ENCODE results near the gene PGD. TPM values are rescaled to one million over a fixed set of nuclear protein-coding genes. Genes with fewer than 3 reads are reported as not detected.

Gene PGD
- polyA plus RNA-seq, 1 experiment = 155 TPM

GRCh38 chr1:10379101-10379620, 19.7 kb upstream of the PGD start:
- H3K27ac ChIP-seq (ENCODE audit: low read depth, low read length) = peak overlapping the region; percentile 93
- ChIA-PET CTCF (interaction anchor here (2.2 to 5.5 kb wide), 5 partner anchors 8 to 115 kb away, joined by 13 to 78 read pairs (median 28); partner anchors contain the start of gene CENPS), POLR2A (interaction anchor here (2.1 to 2.2 kb wide), 2 partner anchors 20 to 21 kb away, joined by 22 to 42 read pairs; partner anchors contain the start of gene PGD)
- no peaks in the 10 kb centered on the region for H3K27me3 ChIP-seq (ENCODE audit: control insufficient read depth, insufficient read depth, low read length)
- H3K4me3 ChIP-seq (ENCODE audit: low read depth, low read length) = no peak overlapping the region
- DNase-seq (ENCODE audit: low read depth, low spot score) = no peak
- TF ChIP-seq CTCF (IDR thresholded peaks at IDR 0.05; ENCODE audit: low read depth, low read length) = no peak
- H3K9me3 ChIP-seq (ENCODE audit: control insufficient read depth, insufficient read depth, low read length) = no peaks in the 10 kb centered on the region

GRCh38 chr1:10379676-10380075, 19.2 kb upstream of the PGD start:
- H3K9me3 ChIP-seq (ENCODE audit: control insufficient read depth, insufficient read depth, low read length) = no peaks in the 10 kb centered on the region
- TF ChIP-seq CTCF (IDR thresholded peaks at IDR 0.05; ENCODE audit: low read depth, low read length) = no peak
- DNase-seq (ENCODE audit: low read depth, low spot score) = no peak
- CTCF ChIA-PET = interaction anchor here (2.6 to 2.9 kb wide), 2 partner anchors 50 to 114 kb away, joined by 13 to 28 read pairs; partner anchors contain the start of gene CENPS
- H3K27me3 ChIP-seq (ENCODE audit: control insufficient read depth, insufficient read depth, low read length) = no peaks in the 10 kb centered on the region
- no peak overlapping the region for H3K4me3 ChIP-seq (ENCODE audit: low read depth, low read length)
- POLR2A ChIA-PET = interaction anchor here (1.5 to 2.2 kb wide), 2 partner anchors 20 to 36 kb away, joined by 5 to 42 read pairs; partner anchors contain the start of gene PGD
- H3K27ac ChIP-seq (ENCODE audit: low read depth, low read length) = no peak overlapping the region

- CTCF ChIA-PET = interaction anchor here (1.4 to 2.9 kb wide), 3 partner anchors 19 to 113 kb away, joined by 5 to 28 read pairs (median 13); partner anchors contain the start of gene CENPS
- Histone ChIP-seq H3K9me3 (ENCODE audit: control insufficient read depth, insufficient read depth, low read length) (no peaks in the 10 kb centered on the region), H3K4me3 (ENCODE audit: low read depth, low read length) (no peak overlapping the region), H3K27ac (ENCODE audit: low read depth, low read length) (peak overlapping the region; percentile 87), H3K27me3 (ENCODE audit: control insufficient read depth, insufficient read depth, low read length) (no peaks in the 10 kb centered on the region)
- no peak for TF ChIP-seq CTCF (IDR thresholded peaks at IDR 0.05; ENCODE audit: low read depth, low read length)
- DNase-seq (ENCODE audit: low read depth, low spot score) = peak; percentile 84
- POLR2A ChIA-PET = interaction anchor here (1.0 to 2.2 kb wide), 5 partner anchors 19 to 50 kb away, joined by 3 to 42 read pairs (median 5); partner anchors contain the start of genes CENPS and PGD
Observed at GRCh38 chr1:10380594-10381275, 18.1 kb upstream of the PGD start.

GRCh38 chr1:10383630-10384029, 15.2 kb upstream of the PGD start:
- no peak for DNase-seq (ENCODE audit: low read depth, low spot score)
- Histone ChIP-seq H3K9me3 (ENCODE audit: control insufficient read depth, insufficient read depth, low read length) (no peaks in the 10 kb centered on the region), H3K27ac (ENCODE audit: low read depth, low read length) (no peak overlapping the region), H3K4me3 (ENCODE audit: low read depth, low read length) (no peak overlapping the region), H3K27me3 (ENCODE audit: control insufficient read depth, insufficient read depth, low read length) (no peaks in the 10 kb centered on the region)
- POLR2A ChIA-PET = no interaction called here
- CTCF ChIA-PET = no interaction called here
- TF ChIP-seq CTCF (IDR thresholded peaks at IDR 0.05; ENCODE audit: low read depth, low read length) = no peak

- CTCF ChIA-PET = no interaction called here
- H3K27me3 ChIP-seq (ENCODE audit: control insufficient read depth, insufficient read depth, low read length) = no peaks in the 10 kb centered on the region
- no peak overlapping the region for H3K27ac ChIP-seq (ENCODE audit: low read depth, low read length)
- DNase-seq (ENCODE audit: low read depth, low spot score) = no peak
- no peak overlapping the region for H3K4me3 ChIP-seq (ENCODE audit: low read depth, low read length)
- POLR2A ChIA-PET = no interaction called here
- no peak for TF ChIP-seq CTCF (IDR thresholded peaks at IDR 0.05; ENCODE audit: low read depth, low read length)
- H3K9me3 ChIP-seq (ENCODE audit: control insufficient read depth, insufficient read depth, low read length) = no peaks in the 10 kb centered on the region
Observed at GRCh38 chr1:10384219-10384618, 14.6 kb upstream of the PGD start.
